ENCODE measurements around the gene NDUFS6.

The NDUFS6 gene

GRCh38 chr5:1860021-1860610, 58.9 kb downstream of the NDUFS6 start:
- Histone ChIP-seq H3K4me1 (ENCODE audit: control insufficient read depth, insufficient read depth, low read length) (no peaks in the 10 kb centered on the region), H3K27me3 (ENCODE audit: control insufficient read depth, insufficient read depth, low read length) (peaks cover 3% of the 10 kb centered on the region; the same call in 1 of the 2 replicates), H3K9ac (ENCODE audit: low read depth, low read length) (no peak overlapping the region), H3K27ac (ENCODE audit: low read depth, low read length) (no peak overlapping the region), H3K4me3 (ENCODE audit: low read depth, low read length) (no peak overlapping the region), H3K9me3 (ENCODE audit: control insufficient read depth, insufficient read depth, low read length) (no peaks in the 10 kb centered on the region), H3K36me3 (ENCODE audit: control insufficient read depth, insufficient read depth, low read length) (no peaks in the 10 kb centered on the region)

GRCh38 chr5:1860949-1861348, 59.7 kb downstream of the NDUFS6 start:
- H3K27me3 ChIP-seq (ENCODE audit: control insufficient read depth, insufficient read depth, low read length), result peaks cover 3% of the 10 kb centered on the region; the same call in 1 of the 2 replicates
- H3K4me1 ChIP-seq (ENCODE audit: control insufficient read depth, insufficient read depth, low read length), result no peaks in the 10 kb centered on the region
- no peak overlapping the region for H3K27ac ChIP-seq (ENCODE audit: low read depth, low read length)
- no peaks in the 10 kb centered on the region for H3K9me3 ChIP-seq (ENCODE audit: control insufficient read depth, insufficient read depth, low read length)
- no peak overlapping the region for H3K9ac ChIP-seq (ENCODE audit: low read depth, low read length)
- H3K4me3 ChIP-seq (ENCODE audit: low read depth, low read length), result no peak overlapping the region
- no peaks in the 10 kb centered on the region for H3K36me3 ChIP-seq (ENCODE audit: control insufficient read depth, insufficient read depth, low read length)

GRCh38 chr5:1864896-1865440, 63.8 kb downstream of the NDUFS6 start:
- no peak overlapping the region for H3K27ac ChIP-seq (ENCODE audit: low read depth, low read length)

GRCh38 chr5:1865486-1865885, 64.3 kb downstream of the NDUFS6 start:
- H3K36me3 ChIP-seq (ENCODE audit: control insufficient read depth, insufficient read depth, low read length), result no peaks in the 10 kb centered on the region
- H3K4me3 ChIP-seq (ENCODE audit: low read depth, low read length), result no peak overlapping the region
- H3K27me3 ChIP-seq (ENCODE audit: control insufficient read depth, insufficient read depth, low read length), result peaks cover 16% of the 10 kb centered on the region
- H3K27ac ChIP-seq (ENCODE audit: low read depth, low read length), result no peak overlapping the region
- H3K4me1 ChIP-seq (ENCODE audit: control insufficient read depth, insufficient read depth, low read length), result no peaks in the 10 kb centered on the region; the same call in 1 of the 2 replicates
- no peak overlapping the region for H3K9ac ChIP-seq (ENCODE audit: low read depth, low read length)
- no peaks in the 10 kb centered on the region for H3K9me3 ChIP-seq (ENCODE audit: control insufficient read depth, insufficient read depth, low read length)

More at GRCh38 chr5:1864896-1865440, 63.8 kb downstream of the NDUFS6 start:
- no peak overlapping the region for H3K9ac ChIP-seq (ENCODE audit: low read depth, low read length)
- no peaks in the 10 kb centered on the region for H3K9me3 ChIP-seq (ENCODE audit: control insufficient read depth, insufficient read depth, low read length)
- H3K27me3 ChIP-seq (ENCODE audit: control insufficient read depth, insufficient read depth, low read length), result peaks cover 16% of the 10 kb centered on the region
- no peaks in the 10 kb centered on the region for H3K36me3 ChIP-seq (ENCODE audit: control insufficient read depth, insufficient read depth, low read length)
- H3K4me3 ChIP-seq (ENCODE audit: low read depth, low read length), result no peak overlapping the region
- no peaks in the 10 kb centered on the region; the same call in 1 of the 2 replicates for H3K4me1 ChIP-seq (ENCODE audit: control insufficient read depth, insufficient read depth, low read length)

All from HUES48 (cell line).